GM18519 (cell line): ENCODE data around the gene INAFM1.
A peak's percentile ranks its signal among the peaks of the same experiment; 100 is the strongest.
"Not testable (repeated sequence)": the region's sequence is repeated elsewhere in the genome, so short reads cannot be mapped to it uniquely, and the experiment has no call there.

ENCODE experiments used
- ATAC-seq: cut with Tn5 transposase; IDR thresholded peaks from one replicate; pipeline ENCODE4 v1.9.1; 2021; ENCODE audit warnings: mild to moderate bottlenecking, moderate library complexity; ENCODE audit not compliant: unreplicated experiment, low FRiP score

Gene INAFM1

DNA sequence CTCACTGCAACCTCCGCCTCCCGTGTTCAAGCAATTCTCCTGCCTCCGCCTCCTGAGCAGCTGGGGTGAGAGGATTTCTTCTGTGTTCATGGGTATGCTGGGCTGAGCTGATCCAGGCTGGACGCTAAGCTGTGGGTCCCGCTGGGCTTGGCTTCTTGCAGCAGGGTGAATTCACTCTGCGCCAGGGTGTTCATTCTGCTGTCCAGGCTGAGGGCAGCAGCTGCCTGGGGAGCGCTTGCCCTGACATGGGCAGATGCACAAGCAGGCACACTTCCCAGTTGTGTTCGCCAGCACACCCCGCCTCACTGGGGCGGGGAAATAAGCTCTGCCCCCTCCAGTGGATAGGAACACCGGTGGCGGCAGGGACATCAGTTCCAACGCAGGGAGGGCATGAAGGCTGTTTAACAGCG lies 7.3 kb upstream of the INAFM1 start:
- no peak for ATAC-seq

DNA sequence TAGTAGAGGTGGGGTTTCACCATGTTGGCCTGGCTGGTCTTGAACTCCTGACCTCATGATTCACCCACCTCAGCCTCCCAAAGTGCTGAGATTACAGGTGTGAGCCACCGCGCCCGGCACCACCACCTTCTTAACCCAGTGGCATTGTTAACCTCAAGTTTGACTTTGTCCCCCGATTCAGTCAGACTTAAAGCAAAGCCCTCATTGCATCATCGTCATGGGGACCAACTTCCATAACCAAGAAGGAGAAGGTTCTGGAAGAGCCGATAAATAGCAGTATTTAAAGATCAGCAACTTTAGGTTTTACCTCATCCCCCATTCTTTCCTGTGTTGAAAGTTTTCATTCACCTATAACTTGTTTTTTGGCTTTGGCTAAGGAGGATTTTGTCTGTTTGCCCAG lies 6.7 kb upstream of the INAFM1 start:
- ATAC-seq, result no peak

DNA sequence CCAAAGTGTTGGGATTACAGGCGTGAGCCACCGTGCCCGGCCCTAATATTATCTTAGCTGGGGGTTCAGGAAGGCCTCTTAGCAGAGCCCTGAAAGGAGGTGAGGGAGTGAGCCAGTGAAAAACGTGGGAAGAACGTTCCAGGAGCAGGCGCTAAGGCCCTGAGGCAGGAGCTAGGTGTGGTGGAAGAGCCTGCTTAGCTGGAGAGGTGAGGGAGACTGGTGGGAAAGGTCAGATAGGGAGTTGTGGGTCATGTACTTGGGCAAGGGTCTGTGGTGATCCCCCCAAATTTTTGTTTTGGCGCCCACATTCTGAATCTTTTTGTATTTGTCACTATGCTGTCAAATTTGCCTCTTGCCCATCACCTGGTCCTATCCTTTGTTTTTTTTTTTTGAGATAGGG lies 5.1 kb upstream of the INAFM1 start:
- no peak for ATAC-seq

DNA sequence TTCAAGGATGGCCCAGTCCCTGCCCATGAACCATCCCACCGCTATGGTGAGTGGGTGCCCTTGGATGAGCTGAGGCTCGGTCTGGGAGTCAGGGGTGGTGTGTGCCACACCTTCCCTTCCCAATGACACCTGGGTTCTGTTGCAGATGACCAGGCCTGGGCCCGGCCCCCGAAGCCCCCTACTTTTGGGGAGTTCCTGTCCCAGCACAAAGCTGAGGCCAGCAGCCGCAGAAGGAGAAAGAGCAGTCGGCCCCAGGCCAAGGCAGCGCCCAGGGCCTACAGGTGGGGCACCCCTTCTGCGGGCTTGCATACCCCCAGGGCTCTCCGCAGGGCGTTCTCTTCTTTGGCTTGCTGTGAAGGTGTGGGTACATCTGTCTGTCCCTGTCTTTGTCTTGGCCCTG lies 4.3 kb upstream of the INAFM1 start:
- no peak for ATAC-seq

DNA sequence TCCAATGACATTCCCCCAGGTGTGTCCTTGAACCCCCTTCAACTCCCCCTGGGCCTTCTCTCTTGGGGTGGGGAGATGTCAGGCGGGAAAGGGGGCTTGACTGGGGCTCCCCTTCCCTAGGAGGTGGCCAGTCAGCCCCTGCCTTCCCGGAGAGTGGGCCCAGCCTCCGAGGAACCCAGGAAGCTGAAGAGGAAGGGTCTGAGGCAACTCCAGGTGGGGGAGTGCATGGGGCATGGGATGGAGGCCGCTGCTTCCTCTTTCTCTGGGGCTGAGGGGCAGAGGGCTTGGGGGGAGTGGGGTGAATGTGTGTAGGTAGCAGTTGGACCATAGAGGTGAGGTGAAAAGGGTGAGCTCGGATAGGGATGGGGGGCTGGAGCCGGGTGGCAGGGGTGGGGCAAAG lies 2.7 kb upstream of the INAFM1 start:
- ATAC-seq, result no peak

DNA sequence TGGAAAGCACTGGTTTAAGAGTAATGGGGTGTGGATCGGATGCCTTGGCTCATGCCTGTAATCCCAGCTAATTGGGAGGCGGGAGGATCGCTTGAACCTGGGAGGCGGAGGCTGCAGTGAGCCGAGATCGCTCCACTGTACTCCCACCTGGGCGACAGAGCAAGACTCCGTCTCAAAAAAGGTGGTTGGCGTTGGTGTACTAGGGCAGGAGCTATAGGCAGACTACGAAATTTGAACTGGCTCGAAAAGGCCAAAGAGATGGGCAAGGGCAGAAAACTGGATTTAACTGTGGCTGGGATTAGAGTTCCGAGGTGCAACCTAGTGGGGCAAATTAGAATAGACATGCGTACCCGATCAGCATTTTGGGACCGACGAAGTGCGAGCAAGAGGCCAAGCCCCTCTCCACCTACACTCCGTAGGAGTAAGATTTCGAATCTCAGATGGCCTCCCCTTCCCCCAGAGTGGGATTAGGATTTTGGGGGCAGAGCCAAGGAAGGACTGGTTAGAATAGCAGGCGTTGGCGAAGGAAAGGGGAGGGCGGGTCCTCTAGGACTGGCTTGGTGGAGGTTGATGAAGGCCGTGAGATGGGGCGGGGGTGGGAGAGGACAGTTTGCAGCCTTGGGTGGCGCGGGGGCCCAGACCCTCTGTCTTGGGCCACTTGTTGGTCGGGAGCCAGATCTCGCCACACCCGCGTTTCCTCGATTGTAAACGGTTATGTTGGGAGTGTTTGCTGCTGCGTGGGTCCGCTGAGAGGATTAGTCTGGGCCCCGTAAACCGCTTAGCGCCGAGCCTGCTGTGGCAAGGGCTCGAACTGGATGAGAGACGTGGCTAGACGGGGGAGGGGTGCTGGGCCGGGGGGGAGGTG lies 2.0 kb upstream of the INAFM1 start:
- no peak for ATAC-seq

DNA sequence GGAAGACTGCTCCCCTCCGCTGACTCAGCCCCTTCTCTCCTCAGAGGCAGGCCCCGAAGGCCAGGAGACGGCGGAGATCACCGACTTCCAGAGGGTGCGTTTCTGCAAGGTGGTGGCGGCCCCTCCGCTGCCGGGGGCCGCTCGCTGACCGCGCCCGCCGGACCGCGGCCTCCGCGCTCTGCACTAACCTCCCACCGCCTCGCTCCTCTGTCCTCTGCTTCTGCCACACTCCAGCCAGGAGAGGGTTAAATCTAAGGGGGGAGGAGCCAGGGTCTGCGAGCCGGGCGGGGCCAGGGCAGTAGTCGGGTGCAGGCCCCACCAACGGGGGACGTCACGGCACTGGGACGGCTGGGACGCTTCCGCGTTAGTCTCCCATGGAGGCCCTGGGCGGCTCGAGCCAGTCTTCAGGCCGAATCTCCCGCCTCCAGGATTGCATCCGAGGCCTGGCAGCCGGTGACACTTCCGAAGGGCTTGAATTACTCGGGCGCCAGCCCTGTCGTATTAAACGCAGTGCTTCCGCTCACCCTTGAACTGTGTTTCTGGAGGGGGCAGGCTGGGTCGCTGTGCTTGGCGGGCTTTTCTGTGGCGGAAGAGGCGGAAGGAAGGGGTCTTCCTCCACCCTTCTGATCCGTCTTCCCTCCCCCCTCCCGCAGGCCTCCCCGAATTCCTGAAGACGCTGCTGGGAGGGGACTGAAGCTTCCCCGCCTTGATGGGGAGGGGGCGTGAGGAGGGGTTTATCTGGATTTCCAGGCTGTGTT lies 1.2 kb upstream of the INAFM1 start:
- no peak for ATAC-seq

DNA sequence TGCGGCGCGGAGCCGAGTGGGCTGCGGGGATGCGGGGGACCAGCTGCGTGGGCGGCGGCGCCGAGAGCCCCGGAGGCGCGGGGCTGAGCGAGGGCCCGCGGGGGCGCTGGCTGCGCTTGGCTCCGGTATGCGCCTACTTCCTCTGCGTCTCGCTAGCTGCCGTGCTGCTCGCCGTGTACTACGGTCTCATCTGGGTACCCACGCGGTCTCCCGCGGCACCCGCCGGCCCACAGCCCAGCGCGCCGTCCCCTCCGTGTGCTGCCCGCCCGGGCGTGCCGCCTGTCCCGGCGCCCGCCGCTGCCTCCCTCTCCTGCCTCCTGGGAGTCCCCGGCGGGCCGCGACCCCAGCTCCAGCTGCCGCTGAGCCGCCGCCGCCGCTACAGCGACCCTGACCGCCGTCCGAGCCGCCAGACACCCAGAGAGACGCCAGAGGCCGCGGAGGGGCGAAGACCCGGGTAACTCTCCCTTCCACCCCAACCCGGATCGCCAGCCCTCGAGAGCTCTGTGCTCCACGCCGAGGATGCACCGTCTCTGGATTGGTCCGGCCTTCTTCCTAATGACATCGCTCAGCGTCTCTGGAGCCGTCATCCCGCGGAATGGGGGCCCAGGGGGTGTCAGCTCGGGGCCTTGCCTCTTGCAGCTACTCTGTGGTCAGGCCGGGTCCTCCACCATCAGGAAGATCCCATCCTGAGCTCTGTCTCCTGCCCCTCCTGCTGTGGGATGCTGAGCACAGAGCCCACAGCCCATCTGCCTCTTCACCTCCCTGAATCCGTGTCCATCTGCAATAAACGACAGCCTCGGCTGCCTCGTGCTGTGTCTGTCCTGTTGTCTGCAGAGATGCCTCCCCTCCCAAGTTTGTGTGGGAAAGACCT lies 441 bp downstream of the INAFM1 start:
- peak; percentile 16 for ATAC-seq

DNA sequence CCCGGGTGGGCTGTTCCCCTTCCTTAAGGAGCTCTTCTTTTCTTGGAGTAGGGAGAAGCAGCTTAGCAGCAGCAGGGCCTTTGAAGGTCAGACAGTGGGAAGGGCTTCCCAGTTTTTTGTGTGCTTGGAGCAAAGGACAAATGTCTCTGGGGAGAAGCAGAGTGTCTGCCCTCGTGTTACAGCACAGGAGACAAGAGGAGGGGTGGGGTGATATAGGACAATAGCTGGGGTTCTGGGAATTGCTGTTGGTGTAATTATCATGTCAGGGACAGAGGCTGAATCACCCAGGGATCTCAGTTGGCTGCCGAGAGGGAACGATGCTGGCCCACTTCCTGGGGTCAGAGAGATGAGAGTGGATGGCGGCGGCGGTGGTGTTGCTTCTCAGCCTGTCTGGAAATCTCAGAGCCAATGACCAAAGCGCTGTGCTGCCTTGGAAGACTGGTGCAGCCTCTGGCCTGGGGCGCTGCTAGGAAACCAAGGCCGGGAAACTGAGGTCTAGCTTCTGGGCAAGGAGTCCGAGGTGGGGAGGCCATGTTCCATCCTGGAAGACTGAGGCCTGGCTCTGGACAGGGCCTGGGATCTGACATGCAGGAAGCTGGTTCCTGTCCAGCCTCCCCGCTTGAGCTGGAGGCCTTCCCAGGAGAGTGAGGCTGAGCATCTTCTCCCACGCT lies 1.2 kb downstream of the INAFM1 start:
- ATAC-seq, result no peak

DNA sequence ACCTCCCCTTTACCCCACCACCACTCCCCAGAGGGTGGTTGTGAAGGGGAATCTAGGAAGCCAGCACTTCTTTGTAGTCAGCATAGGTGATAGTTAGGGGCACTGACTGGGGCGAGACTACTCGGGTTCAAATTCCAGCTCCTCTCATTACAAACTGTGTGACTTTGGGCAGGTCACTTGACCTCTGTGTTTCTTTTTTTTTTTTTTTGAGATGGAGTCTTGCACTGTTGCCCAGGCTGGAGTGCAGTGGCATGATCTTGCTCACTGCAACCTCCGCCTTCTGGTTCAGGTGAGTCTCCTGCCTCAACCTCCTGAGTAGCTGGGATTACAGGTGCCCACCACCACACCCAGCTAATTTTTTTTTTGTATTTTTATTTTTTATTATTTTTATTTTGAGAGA lies 1.8 kb downstream of the INAFM1 start:
- ATAC-seq, result not testable (repeated sequence)

DNA sequence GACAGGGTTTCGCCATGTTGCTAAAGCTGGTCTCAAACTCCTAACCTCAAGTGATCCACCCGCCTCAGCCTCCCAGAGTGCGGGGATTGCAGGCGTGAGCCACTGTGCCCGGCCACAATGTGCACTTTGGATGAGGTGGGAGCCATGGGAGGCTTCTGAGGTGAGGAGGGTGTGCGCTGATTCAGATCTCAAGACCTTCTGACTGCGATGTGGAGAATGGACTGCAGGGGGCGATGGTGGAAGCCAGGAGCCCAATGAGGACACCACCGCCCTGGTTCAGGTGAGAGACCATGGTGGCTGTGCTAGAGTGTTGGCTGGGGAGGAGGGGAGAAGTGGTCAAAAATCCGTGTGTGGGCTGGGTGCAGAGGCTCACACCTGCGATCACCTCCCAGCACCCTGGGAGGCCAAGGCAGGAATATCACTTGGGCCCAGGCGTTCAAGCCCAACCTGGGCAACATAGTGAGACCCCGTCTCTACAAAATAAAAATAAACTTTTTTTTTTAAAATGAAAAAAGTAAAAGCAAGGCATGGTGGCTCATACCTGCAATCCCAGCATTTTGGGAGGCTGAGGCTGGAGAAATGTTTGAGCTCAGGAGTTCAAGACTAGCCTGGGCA lies 5.6 kb downstream of the INAFM1 start:
- ATAC-seq, result no peak

DNA sequence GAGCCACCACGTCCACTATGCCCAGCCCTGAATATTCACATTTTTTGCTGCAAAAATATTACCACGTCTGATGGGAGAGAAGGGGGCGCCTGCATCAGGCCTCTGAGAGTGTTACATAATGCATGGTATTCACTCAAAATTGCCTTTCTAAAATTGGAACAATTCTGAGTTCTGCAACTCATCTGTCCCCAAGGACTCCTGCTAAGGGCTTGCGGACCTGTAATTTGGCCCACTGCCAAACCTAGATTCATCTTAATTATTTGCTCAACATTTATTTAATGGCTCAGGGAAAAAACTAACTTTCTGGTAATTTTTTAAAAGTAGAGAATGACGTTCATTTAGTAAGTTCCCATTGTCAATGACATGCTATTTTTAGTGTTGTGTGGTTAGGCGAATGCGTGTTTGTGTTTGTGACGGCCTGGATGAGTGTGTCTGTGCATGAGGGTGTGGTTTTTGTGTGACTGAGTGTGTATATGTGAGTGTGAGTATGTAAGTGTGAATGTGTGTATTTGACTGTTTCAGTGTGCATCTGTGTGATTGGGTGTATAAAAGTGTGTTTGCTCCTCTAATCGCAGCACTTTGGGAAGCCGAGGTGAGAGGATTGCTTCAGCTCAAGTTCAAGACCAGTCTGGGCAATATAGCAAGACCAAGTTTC lies 8.8 kb downstream of the INAFM1 start:
- ATAC-seq, result no peak

DNA sequence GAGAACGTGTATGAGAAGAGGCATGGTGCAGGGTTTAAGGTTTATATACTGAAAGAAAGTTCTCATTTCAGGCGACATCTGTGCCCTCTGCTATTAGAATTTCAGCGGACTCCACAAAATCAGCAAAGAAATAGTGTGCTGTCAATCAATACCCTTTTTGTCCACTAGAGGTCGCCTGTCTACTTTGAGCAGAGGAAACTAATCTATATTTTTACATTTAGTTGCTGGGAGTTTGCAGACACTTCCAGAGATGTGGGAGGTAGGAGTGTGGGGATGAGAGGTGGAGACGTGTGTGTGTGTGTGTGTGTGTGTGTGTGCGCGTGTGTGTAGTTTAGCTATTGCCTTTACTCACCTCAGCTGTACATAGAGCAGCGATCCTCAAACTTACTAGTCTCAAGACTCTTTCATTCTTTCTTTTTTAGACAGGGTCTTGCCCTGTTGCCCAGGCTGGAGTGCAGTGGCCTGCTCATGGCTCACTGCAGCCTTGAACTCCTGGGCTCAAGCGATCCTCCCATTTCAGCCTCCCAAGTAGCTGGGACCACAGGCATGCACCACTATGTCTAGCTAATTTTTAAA lies 9.7 kb downstream of the INAFM1 start:
- no peak for ATAC-seq

DNA sequence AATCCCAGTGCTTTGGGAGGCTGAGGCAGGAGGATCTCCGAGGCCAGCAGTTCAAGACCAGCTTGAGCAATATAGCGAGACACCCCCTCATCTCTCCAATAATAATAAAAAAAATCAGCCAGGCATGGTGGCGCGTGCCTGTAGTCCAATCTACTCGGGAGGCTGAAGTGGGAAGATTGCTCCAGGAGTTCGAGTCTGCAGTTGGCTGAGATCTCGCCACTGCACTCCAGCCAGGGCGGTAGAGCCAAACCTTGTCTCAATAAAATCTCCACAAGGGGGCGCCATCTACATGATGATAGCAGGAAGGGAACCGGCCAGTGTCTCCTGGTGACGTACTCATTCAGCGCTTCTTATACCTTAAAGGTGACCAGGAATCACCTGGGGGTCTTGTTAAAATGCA lies 21.4 kb downstream of the INAFM1 start:
- ATAC-seq, result no peak

DNA sequence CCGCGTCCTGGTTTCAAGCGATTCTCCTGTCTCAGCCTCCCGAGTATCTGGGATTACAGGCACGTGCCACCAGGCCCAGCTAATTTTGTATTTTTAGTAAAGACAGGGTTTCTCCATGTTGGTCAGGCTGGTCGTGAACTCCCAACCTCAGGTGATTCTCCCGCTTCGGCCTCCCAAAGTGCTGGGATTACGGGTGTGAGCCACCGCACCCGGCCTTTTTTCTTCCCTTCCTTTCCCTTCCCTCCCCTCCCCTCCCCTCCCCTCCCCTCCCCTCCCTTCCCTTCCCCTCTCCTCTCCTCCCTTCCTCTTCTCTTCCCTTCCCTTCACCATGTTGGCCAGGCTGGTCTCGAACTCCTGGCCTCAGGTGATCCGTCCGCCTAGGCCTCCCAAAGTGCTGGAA lies 26.2 kb downstream of the INAFM1 start:
- not testable (repeated sequence) for ATAC-seq

DNA sequence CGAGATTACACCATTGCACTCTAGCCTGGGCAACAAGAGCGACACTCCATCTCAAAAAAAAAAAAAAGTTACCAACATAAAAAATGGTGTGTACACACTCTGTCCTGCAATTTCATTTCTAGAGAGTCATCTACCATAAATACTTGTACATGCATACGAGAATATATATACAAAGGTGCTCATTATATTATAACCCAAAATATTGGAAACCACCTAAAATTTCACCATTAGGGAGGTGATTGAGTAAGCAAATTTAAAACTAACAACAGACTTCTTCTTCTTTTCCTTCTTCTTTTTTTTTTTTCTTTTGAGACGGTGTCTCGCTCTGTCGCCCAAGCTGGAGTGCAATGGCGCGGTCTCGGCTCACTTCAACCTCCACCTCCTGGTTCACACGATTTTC lies 27.6 kb downstream of the INAFM1 start:
- no peak for ATAC-seq

DNA sequence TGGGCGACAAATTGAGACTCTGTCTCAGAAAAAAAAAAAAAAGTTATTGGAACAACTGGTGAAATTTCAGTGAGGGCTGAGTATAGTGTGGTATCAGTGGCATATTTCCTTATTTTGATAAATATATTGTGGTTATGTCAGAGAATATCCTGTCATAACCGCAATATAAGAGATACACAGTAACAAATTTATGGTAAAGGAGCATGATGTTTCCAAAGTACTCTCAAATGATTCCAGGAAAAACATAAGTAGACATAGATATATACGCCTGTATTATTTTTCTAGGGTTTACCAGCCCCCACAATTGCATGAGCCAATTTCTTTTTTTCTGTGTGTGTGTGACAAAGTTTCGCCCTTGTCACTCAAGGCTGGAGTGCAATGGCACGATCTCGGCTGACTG lies 29.3 kb downstream of the INAFM1 start:
- no peak for ATAC-seq

DNA sequence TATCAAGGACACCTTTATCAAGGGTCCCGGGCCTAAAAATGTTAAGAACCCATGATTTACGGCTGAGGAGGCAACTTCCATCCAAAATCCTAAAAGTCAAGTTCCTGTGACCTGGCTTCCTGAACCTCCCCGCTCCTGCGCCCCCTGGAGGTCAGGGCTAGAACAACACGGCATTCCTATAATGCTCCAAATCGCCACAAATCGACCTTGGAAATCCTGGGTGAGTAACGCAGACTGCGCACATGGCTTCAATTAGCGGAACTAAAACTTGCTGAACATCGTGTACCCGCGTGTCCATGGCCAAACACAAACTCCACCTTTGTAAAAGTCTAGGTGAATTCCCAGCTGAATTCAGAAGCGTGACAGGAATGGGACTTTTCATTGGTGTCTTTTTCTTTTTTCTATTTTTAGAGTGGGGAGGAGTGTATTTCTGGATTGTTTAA lies 30.6 kb downstream of the INAFM1 start:
- no peak for ATAC-seq

DNA sequence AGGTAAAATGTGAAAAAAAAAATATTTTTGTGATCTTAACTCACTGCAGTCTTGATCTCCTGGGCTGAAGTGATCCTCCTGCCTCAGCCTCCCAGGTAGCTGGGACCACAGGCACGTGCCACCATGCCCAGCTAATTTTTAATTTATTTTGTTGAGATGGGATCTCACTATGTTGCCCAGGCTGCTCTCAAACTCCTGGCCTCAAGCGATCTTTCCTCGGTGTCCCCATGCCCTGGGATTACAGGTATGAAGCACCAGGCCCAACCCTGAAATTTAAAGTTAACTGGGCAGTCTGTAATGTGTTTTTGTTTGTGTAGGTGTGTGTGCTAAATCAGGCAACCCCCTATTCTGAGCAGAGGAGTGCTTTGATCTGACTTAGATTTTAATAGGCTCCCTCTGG lies 31.6 kb downstream of the INAFM1 start:
- no peak for ATAC-seq
